ENCODE measurements around the gene TSPO. TPM values are rescaled to one million over a fixed set of nuclear protein-coding genes. Genes with fewer than 3 reads are reported as not detected.

TSPO gene
- total and polyA plus RNA-seq, 9 of the 15 experiments (the other 6 are each of a cell fraction or from before 2014, with no cell fraction given): 4.9 to 126 (median 25.3) TPM

GRCh38 chr22:43148581-43148980, 2.8 kb upstream of the TSPO start:
- Histone ChIP-seq H3K4me2 (ENCODE audit: insufficient read depth, low read length) (no peak overlapping the region), H3K9me1 (ENCODE audit: control insufficient read depth, insufficient read depth, low read length) (no peaks in the 10 kb centered on the region), H4K20me1 (replicated peaks; ENCODE audit: control insufficient read depth, insufficient read depth, low read length) (no peaks in the 10 kb centered on the region), H2AFZ (ENCODE audit: low read depth, low read length) (no peak overlapping the region), H3K4me3 (no peak overlapping the region), H3K4me1 (replicated peaks in 1 of 2; ENCODE audit: control insufficient read depth in 2 of 2, insufficient read depth in 2 of 2, low read length in 2 of 2) (peaks cover 0 to 33% of the 10 kb centered on the region in 2 experiments; a peak in 3 of 5 replicates), H3K36me3 (ENCODE audit: control insufficient read depth, insufficient read depth, low read length) (no peaks in the 10 kb centered on the region), H3K9me3 (replicated peaks; ENCODE audit: control insufficient read depth, insufficient read depth, low read depth, low read length) (no peaks in the 10 kb centered on the region), H3K27ac (ENCODE audit: extremely low read depth, low read depth, low read length) (no peak overlapping the region), H3K79me2 (ENCODE audit: control insufficient read depth, insufficient read depth, low read length) (peaks cover 17% of the 10 kb centered on the region), H3K9ac (ENCODE audit: insufficient read depth in 1 of 2, low read depth in 2 of 2, low read length in 2 of 2) (peak overlapping the region in 1 of 2 experiments; percentile 58; a peak in 2 of 4 replicates), H3K27me3 (ENCODE audit: control insufficient read depth in 2 of 2, insufficient read depth in 2 of 2, low read length in 2 of 2) (no peaks in the 10 kb centered on the region)
- DNase-seq (ENCODE audit: extremely low read depth in 1 of 4, low spot score in 3 of 4): no peak
- BruUV-seq (replicated peaks): no TSS peak
- WGBS (ENCODE audit: insufficient coverage, low coverage, missing lambda C conversion rate): 60% methylated on average over 3 of the region's 6 CpGs
- TF ChIP-seq ZNF707 (CRISPR knock-in tag; conservative IDR thresholded peaks at IDR 0.05) (no peak), NR1H2 (CRISPR knock-in tag; IDR thresholded peaks at IDR 0.05) (no peak), ZNF217 (CRISPR knock-in tag; IDR thresholded peaks at IDR 0.05) (no peak), NR2C1 (IDR thresholded peaks at IDR 0.05) (no peak), NR2C1 (tag; IDR thresholded peaks at IDR 0.05) (no peak), ZFX (CRISPR knock-in tag; IDR thresholded peaks at IDR 0.05) (no peak), FOS (IDR thresholded peaks at IDR 0.05; ENCODE audit: extremely low read depth, insufficient read length) (no peak)
- ATAC-seq: no peak
- intact Hi-C loops (cut with micrococcal nuclease): no loop called here
- FAIRE-seq: no peak
- ChIA-PET POLR2A (interaction anchor here (1.4 kb wide), 1 partner anchor 11 kb away, joined by 5 read pairs; no protein-coding TSS in a partner anchor), CTCF (ENCODE audit: low intra/inter-chr PET ratio) (no interaction called here)
- in situ Hi-C loops (cut with MboI): no loop called here

GRCh38 chr22:43150731-43151206, 590 bp upstream of the TSPO start:
- ChIA-PET CTCF (ENCODE audit: low intra/inter-chr PET ratio) (no interaction called here), POLR2A (no interaction called here)
- peak overlapping the region; percentile 54 for H3K4me3 ChIP-seq
- H3K36me3 ChIP-seq (ENCODE audit: control insufficient read depth, insufficient read depth, low read length): no peaks in the 10 kb centered on the region
- no peaks in the 10 kb centered on the region for H3K9me3 ChIP-seq (replicated peaks; ENCODE audit: control insufficient read depth, insufficient read depth, low read depth, low read length)
- intact Hi-C loops (cut with micrococcal nuclease): no loop called here
- peak overlapping the region; percentile 85 for H3K4me2 ChIP-seq (ENCODE audit: insufficient read depth, low read length)
- H3K4me1 ChIP-seq (replicated peaks in 1 of 2; ENCODE audit: control insufficient read depth in 2 of 2, insufficient read depth in 2 of 2, low read length in 2 of 2): peaks cover 0 to 38% of the 10 kb centered on the region in 2 experiments; a peak in 3 of 5 replicates
- no peak for DNase-seq (ENCODE audit: extremely low read depth in 1 of 4, low spot score in 3 of 4)
- no peaks in the 10 kb centered on the region for H3K9me1 ChIP-seq (ENCODE audit: control insufficient read depth, insufficient read depth, low read length)
- in situ Hi-C loops (cut with MboI): no loop called here
- H3K9ac ChIP-seq (ENCODE audit: insufficient read depth in 1 of 2, low read depth in 2 of 2, low read length in 2 of 2): peak overlapping the region; percentile 27 to 96; a peak in 3 of 4 replicates
- H2AFZ ChIP-seq (ENCODE audit: low read depth, low read length): peak overlapping the region; percentile 76
- ATAC-seq: no peak
- BruUV-seq (replicated peaks): no TSS peak
- H4K20me1 ChIP-seq (replicated peaks; ENCODE audit: control insufficient read depth, insufficient read depth, low read length): no peaks in the 10 kb centered on the region
- no peaks in the 10 kb centered on the region for H3K27me3 ChIP-seq (ENCODE audit: control insufficient read depth in 2 of 2, insufficient read depth in 2 of 2, low read length in 2 of 2)
- WGBS (ENCODE audit: insufficient coverage, low coverage, missing lambda C conversion rate): 83% methylated on average over 10 of the region's 15 CpGs
- no peak for FAIRE-seq
- H3K27ac ChIP-seq (ENCODE audit: extremely low read depth, low read depth, low read length): no peak overlapping the region; the same call in 2 of the 3 replicates
- H3K79me2 ChIP-seq (ENCODE audit: control insufficient read depth, insufficient read depth, low read length): peaks cover 29% of the 10 kb centered on the region
- peak; percentile 53 to 83; a peak in 3 of 4 replicates for TF ChIP-seq KDM1A (IDR thresholded peaks at IDR 0.05)
- TF ChIP-seq BCOR (IDR thresholded peaks at IDR 0.05): peak; percentile 83
- 0 out of 2 replicates have a peak, but pooled peaks have one; percentile 50 for TF ChIP-seq CBX1 (IDR thresholded peaks at IDR 0.05; ENCODE audit: low read depth)
- TF ChIP-seq ADNP (tag; IDR thresholded peaks at IDR 0.05): 0 out of 2 replicates have a peak, but pooled peaks have one; percentile 58
- peak; percentile 73 for TF ChIP-seq RBM25 (IDR thresholded peaks at IDR 0.05; ENCODE audit: low read depth, low read length, severe bottlenecking)
- TF ChIP-seq SPI1 (IDR thresholded peaks at IDR 0.05; ENCODE audit: borderline replicate concordance, low read depth, low read length): no peak
- peak; percentile 71; the same call in 1 of the 2 replicates for TF ChIP-seq MBD1 (CRISPR knock-in tag; IDR thresholded peaks at IDR 0.05)
- peak; percentile 89 for TF ChIP-seq SMARCA5 (IDR thresholded peaks at IDR 0.05)
- TF ChIP-seq EP300 (IDR thresholded peaks at IDR 0.05; ENCODE audit: low read length): no peak
- no peak for TF ChIP-seq DNMT1 (IDR thresholded peaks at IDR 0.05)
